AG04450 (cell line): ENCODE measurements around the gene CARF. TPM values are rescaled to one million over a fixed set of nuclear protein-coding genes. Genes with fewer than 3 reads are reported as not detected.
"Not testable (repeated sequence)": the region's sequence is repeated elsewhere in the genome, so short reads cannot be mapped to it uniquely, and the experiment has no call there.

Source experiments
- CTCF ChIA-PET: fragments of 300-600, 350-600 bp; formaldehyde crosslinking; extraction: SDS; loops from one replicate; lab custom pipeline; 2022; ENCODE audit warnings: antibody characterized with exemption, inconsistent platforms; lab: Charles Lee
- POLR2A ChIA-PET: fragments of 350-600 bp; formaldehyde crosslinking; extraction: SDS; loops from one replicate; lab custom pipeline; 2021; ENCODE audit warnings: antibody characterized with exemption, inconsistent platforms; lab: Yijun Ruan, JAX
- DNase-seq: peaks from one replicate; pipeline ENCODE4 v3.0.0-alpha.2; 2011; ENCODE audit warnings: low read depth, low spot score
- H3K27ac ChIP-seq: one replicate; pipeline ENCODE4 v1.5.1; 2012; ENCODE audit warnings: low read depth, low read length, control low read depth
- H3K27me3 ChIP-seq: one replicate; pipeline ENCODE4 v1.6.0; 2012; ENCODE audit warnings: low read length; ENCODE audit not compliant: control insufficient read depth, insufficient read depth
- H3K4me3 ChIP-seq: 2 replicates; pipeline ENCODE4 v1.5.1; 2011; ENCODE audit warnings: mild to moderate bottlenecking, low read depth, low read length, control low read depth
- H3K9me3 ChIP-seq: 2 replicates; pipeline ENCODE4 v1.5.1; 2012; ENCODE audit warnings: low read length; ENCODE audit not compliant: control insufficient read depth, insufficient read depth
- CTCF ChIP-seq: IDR thresholded peaks from 2 replicates; pipeline ENCODE4 v1.5.1; 2011; ENCODE audit warnings: low read depth, low read length, control low read depth, inconsistent platforms
- polyA plus RNA-seq: library from polyadenylated mRNA; depleted of rRNA; stranded (reverse); fragments of >200 nt; gene quantifications from 2 replicates; pipeline ENCODE4 v1.2.3, GENCODE V29; 2011

CARF gene
- polyA plus RNA-seq, 1 experiment = 7.5 TPM

- ChIA-PET POLR2A (no interaction called here), CTCF (no interaction called here)
- Histone ChIP-seq H3K27ac (no peak overlapping the region), H3K27me3 (no peaks in the 10 kb centered on the region), H3K9me3 (no peaks in the 10 kb centered on the region), H3K4me3 (no peak overlapping the region)
- no peak for TF ChIP-seq CTCF
- DNase-seq = no peak
Measured at GRCh38 chr2:202976809-202977208, 64.7 kb downstream of the CARF start.

DNA sequence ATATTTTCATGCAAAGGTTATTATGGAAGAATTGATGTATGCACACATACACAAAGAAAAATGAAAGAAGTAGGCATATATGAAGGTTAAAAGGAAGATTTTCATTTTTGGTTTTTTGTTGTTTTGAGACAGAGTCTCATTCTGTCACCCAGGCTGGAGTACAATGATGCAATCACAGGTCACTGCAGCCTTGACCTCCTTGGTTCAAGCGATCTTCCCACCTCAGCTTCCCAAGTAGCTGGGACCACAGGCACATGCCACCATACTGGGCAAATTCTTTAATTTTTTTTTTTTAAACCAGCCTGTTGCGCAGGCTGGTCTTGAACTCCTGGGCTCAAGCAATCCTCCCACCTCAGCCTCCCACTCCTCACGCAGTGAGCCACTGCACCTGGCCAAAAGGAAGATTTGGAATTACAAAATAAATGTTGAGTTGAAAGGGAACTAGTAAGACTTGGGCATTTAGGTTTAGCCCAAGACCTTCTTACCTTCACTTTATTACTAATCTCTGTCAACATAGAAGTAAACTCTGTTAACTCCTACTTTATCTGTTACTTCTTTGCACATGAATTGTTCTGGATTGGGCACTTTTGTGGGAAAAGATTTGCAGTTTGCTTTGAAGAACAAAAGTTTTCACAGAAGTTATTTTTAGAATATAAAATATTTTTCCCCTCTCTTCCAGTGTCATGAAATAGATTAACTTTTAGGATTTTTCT is 70.9 kb downstream of the CARF start:
- TF ChIP-seq CTCF = no peak
- no peak for DNase-seq
- Histone ChIP-seq H3K27ac (no peak overlapping the region), H3K9me3 (no peaks in the 10 kb centered on the region), H3K4me3 (no peak overlapping the region), H3K27me3 (no peaks in the 10 kb centered on the region)
- ChIA-PET POLR2A (no interaction called here), CTCF (no interaction called here)

DNA sequence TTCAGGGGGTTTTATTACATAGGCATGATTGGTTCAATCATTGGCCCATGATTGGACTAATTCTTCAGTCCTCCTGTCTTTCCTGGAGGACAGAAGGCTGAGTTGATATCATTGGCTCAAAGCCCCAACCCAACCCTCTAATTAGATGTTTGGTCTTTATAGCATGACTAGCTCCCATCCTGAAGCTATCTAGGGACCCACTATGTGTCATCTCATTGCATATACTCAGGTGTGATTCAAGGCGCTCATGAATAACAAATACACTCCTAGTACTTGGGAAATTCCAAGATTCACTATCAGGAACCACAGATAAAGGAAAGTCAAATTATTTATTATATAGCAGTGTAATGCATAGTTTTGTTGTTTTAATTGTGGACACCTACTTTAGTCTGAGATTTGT is 77.7 kb downstream of the CARF start:
- CTCF ChIA-PET = no interaction called here
- H3K9me3 ChIP-seq = no peaks in the 10 kb centered on the region
- DNase-seq = no peak
- TF ChIP-seq CTCF = no peak
- no peak overlapping the region for H3K27ac ChIP-seq
- H3K4me3 ChIP-seq = no peak overlapping the region
- POLR2A ChIA-PET = no interaction called here
- H3K27me3 ChIP-seq = no peaks in the 10 kb centered on the region

DNA sequence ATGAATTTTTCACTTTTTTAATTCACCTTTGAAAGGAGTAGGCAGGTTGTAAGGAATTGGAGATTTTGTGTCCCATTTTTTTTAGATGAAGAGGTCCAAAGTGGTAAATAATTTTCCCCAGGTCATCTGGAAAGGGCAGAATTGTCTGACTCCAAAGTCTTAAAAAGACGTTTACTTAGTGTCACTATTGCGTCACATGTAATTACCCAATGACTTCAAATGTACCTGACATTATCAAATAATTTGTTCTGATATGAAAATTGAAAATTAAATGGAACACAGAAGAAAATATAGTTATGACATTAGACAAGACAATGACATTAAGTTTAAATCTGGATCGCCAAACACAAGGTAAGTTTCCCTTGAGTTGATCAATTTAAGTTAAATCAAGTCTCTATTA is 78.4 kb downstream of the CARF start:
- TF ChIP-seq CTCF = no peak
- H3K9me3 ChIP-seq = no peaks in the 10 kb centered on the region
- H3K27ac ChIP-seq = no peak overlapping the region
- ChIA-PET POLR2A (no interaction called here), CTCF (no interaction called here)
- no peak for DNase-seq
- no peak overlapping the region for H3K4me3 ChIP-seq
- no peaks in the 10 kb centered on the region for H3K27me3 ChIP-seq

- POLR2A ChIA-PET = interaction anchor here (1.3 kb wide), 1 partner anchor 17 kb away, joined by 5 read pairs; the partner anchor contains the start of gene NBEAL1
- CTCF ChIA-PET = not testable (repeated sequence)
Measured at GRCh38 chr2:202997113-202997512, 85.0 kb downstream of the CARF start.

More at GRCh38 chr2:202997113-202997512, 85.0 kb downstream of the CARF start:
- H3K27ac ChIP-seq = peak overlapping the region; percentile 11
- DNase-seq, H3K27me3 ChIP-seq, H3K4me3 ChIP-seq, H3K9me3 ChIP-seq: not testable (repeated sequence)
